Fibroblast of lung (primary cell): ENCODE measurements around the gene GIT2. TPM values are rescaled to one million over a fixed set of nuclear protein-coding genes. Genes with fewer than 3 reads are reported as not detected.

Experiments used
- DNase-seq, 2 donors: peaks; one replicate each; pipeline versions ENCODE4 v3.0.0 to v3.0.0-alpha.2; 2010; ENCODE audit warnings: low read depth in 2 of 2
- H2AFZ ChIP-seq: 2 replicates; pipeline ENCODE4 v1.5.1; 2012; ENCODE audit warnings: low read length, control low read depth, inconsistent platforms
- H3K27ac ChIP-seq: 2 replicates; pipeline ENCODE4 v1.5.1; 2011; ENCODE audit warnings: low read length, control low read depth; ENCODE audit not compliant: insufficient read depth
- H3K27me3 ChIP-seq: 2 replicates; pipeline ENCODE4 v1.5.1; 2011; ENCODE audit warnings: mild to moderate bottlenecking, low read length; ENCODE audit not compliant: control insufficient read depth, insufficient read depth
- H3K36me3 ChIP-seq: 2 replicates; pipeline ENCODE4 v1.5.1; 2011; ENCODE audit warnings: low read length; ENCODE audit not compliant: control insufficient read depth, insufficient read depth
- H3K4me1 ChIP-seq: 2 replicates; pipeline ENCODE4 v1.5.1; 2011; ENCODE audit warnings: low read length; ENCODE audit not compliant: control insufficient read depth, insufficient read depth; ENCODE audit errors: extremely low read depth
- H3K4me2 ChIP-seq: 2 replicates; pipeline ENCODE4 v1.5.1; 2011; ENCODE audit warnings: low read length, control low read depth; ENCODE audit not compliant: insufficient read depth; ENCODE audit errors: extremely low read depth
- H3K4me3 ChIP-seq, 4 experiments: fragments of 200-600 bp in 1 of 4; sonication (generic) in 1 of 4; replicated peaks in 1 of 4; 2 replicates each; pipeline ENCODE4 v1.5.1; 2011 to 2016; ENCODE audit warnings: low read length in 4 of 4, low read depth in 3 of 4, mild to moderate bottlenecking in 3 of 4, control low read depth in 2 of 4, inconsistent platforms in 1 of 4, mixed read lengths in 1 of 4; ENCODE audit not compliant: insufficient read depth in 1 of 4; ENCODE audit errors: control extremely low read depth in 1 of 4
- H3K79me2 ChIP-seq: 2 replicates; pipeline ENCODE4 v1.5.1; 2012; ENCODE audit warnings: mild to moderate bottlenecking, low read length, inconsistent platforms; ENCODE audit not compliant: control insufficient read depth, insufficient read depth
- H3K9ac ChIP-seq: 2 replicates; pipeline ENCODE4 v1.5.1; 2011; ENCODE audit warnings: mild to moderate bottlenecking, low read length, control low read depth; ENCODE audit not compliant: insufficient read depth
- H3K9me3 ChIP-seq: 2 replicates; pipeline ENCODE4 v1.5.1; 2012; ENCODE audit warnings: low read depth, low read length; ENCODE audit not compliant: control insufficient read depth, insufficient read depth
- H4K20me1 ChIP-seq: 2 replicates; pipeline ENCODE4 v1.5.1; 2011; ENCODE audit warnings: low read length; ENCODE audit not compliant: control insufficient read depth, insufficient read depth; ENCODE audit errors: extremely low read depth
- CTCF ChIP-seq, 2 donors: IDR thresholded peaks in 1 of 2; conservative IDR thresholded peaks in 1 of 2; 1 replicate in 1 of 2; 2 replicates in 1 of 2; pipeline ENCODE4 v1.5.1; 2011 to 2012; ENCODE audit warnings: low read length in 2 of 2, control low read depth in 1 of 2, inconsistent platforms in 1 of 2, low read depth in 1 of 2, mild to moderate bottlenecking in 1 of 2
- EZH2 ChIP-seq: IDR thresholded peaks from 2 replicates; pipeline ENCODE4 v1.5.1; 2012; ENCODE audit warnings: low read length, control low read depth, mild to moderate bottlenecking; ENCODE audit errors: missing control alignments
- polyA plus RNA-seq, 2 donors: library from polyadenylated mRNA; depleted of rRNA in 1 of 2; stranded (reverse) in 1 of 2; unstranded in 1 of 2; fragments of >200 nt; gene quantifications; 2 replicates each; pipeline ENCODE4 v1.2.1, GENCODE V29; 2011 to 2012; ENCODE audit warnings: missing spikeins in 1 of 2
- total RNA-seq: library from RNA; depleted of rRNA; stranded (reverse); fragments of >200 nt; gene quantifications from 2 replicates; pipeline ENCODE4 v1.2.1, GENCODE V29; 2014

GIT2 gene
- total and polyA plus RNA-seq, 2 donors (not counting 1 experiment from before 2014, with no cell fraction given) = 47.9 to 53.5 TPM

GRCh38 chr12:109948368-109948767 is 47.8 kb downstream of the GIT2 start:
- no peaks in the 10 kb centered on the region for H3K9me3 ChIP-seq
- H3K4me2 ChIP-seq = peak overlapping the region; percentile 66
- no peaks in the 10 kb centered on the region for H3K27me3 ChIP-seq
- peak overlapping the region; percentile 76 for H3K27ac ChIP-seq
- no peaks in the 10 kb centered on the region for H4K20me1 ChIP-seq
- H3K36me3 ChIP-seq = peaks cover 14% of the 10 kb centered on the region
- TF ChIP-seq CTCF (conservative IDR thresholded peaks at IDR 0.05 in 1 of 2, IDR thresholded peaks at IDR 0.05 in 1 of 2; ENCODE audit: low read depth in 1 of 2, low read length in 2 of 2) (no peak), EZH2 (no peak)
- H3K9ac ChIP-seq = no peak overlapping the region
- no peaks in the 10 kb centered on the region for H3K79me2 ChIP-seq
- no peak overlapping the region for H2AFZ ChIP-seq
- DNase-seq = no peak
- H3K4me1 ChIP-seq = peaks cover 60% of the 10 kb centered on the region
- H3K4me3 ChIP-seq = no peak overlapping the region

GRCh38 chr12:109947521-109947920 is 48.6 kb downstream of the GIT2 start:
- no peak overlapping the region for H3K4me3 ChIP-seq
- TF ChIP-seq EZH2 = no peak
- no peak for TF ChIP-seq CTCF (conservative IDR thresholded peaks at IDR 0.05 in 1 of 2, IDR thresholded peaks at IDR 0.05 in 1 of 2; ENCODE audit: low read depth in 1 of 2, low read length in 2 of 2)
- peak overlapping the region; percentile 26 for H3K4me2 ChIP-seq
- H3K4me1 ChIP-seq = peaks cover 52% of the 10 kb centered on the region
- no peaks in the 10 kb centered on the region for H3K9me3 ChIP-seq
- H3K36me3 ChIP-seq = peaks cover 12% of the 10 kb centered on the region
- H3K27me3 ChIP-seq = no peaks in the 10 kb centered on the region
- no peak overlapping the region for H2AFZ ChIP-seq
- DNase-seq = peak; percentile 54 to 92
- no peak overlapping the region for H3K9ac ChIP-seq
- H4K20me1 ChIP-seq = no peaks in the 10 kb centered on the region
- H3K27ac ChIP-seq = peak overlapping the region; percentile 76
- H3K79me2 ChIP-seq = no peaks in the 10 kb centered on the region

GRCh38 chr12:109946913-109947312 is 49.3 kb downstream of the GIT2 start:
- Histone ChIP-seq H3K27me3 (no peaks in the 10 kb centered on the region), H3K4me2 (no peak overlapping the region), H3K9me3 (no peaks in the 10 kb centered on the region), H3K27ac (peak overlapping the region; percentile 76), H3K4me3 (no peak overlapping the region), H3K4me1 (peaks cover 46% of the 10 kb centered on the region), H3K9ac (no peak overlapping the region), H4K20me1 (no peaks in the 10 kb centered on the region), H3K79me2 (no peaks in the 10 kb centered on the region), H2AFZ (no peak overlapping the region), H3K36me3 (peaks cover 10% of the 10 kb centered on the region)
- no peak for DNase-seq
- TF ChIP-seq EZH2 (no peak), CTCF (conservative IDR thresholded peaks at IDR 0.05 in 1 of 2, IDR thresholded peaks at IDR 0.05 in 1 of 2; ENCODE audit: low read depth in 1 of 2, low read length in 2 of 2) (no peak)
